HL-60 (cell line): ENCODE data around the gene CELF2.

Experiments used
- GABPA ChIP-seq: IDR thresholded peaks from 2 replicates; pipeline ENCODE4 v1.6.1; 2012; ENCODE audit warnings: low read depth
- POLR2AphosphoS5 ChIP-seq: IDR thresholded peaks from 2 replicates; pipeline ENCODE4 v1.6.1; 2012; ENCODE audit warnings: low read depth
- TF ChIP-seq, protein P1 (sequence below): IDR thresholded peaks from one replicate; pipeline ENCODE4 v1.5.1; 2011; ENCODE audit warnings: low read length, control low read depth, inconsistent platforms; ENCODE audit not compliant: insufficient read depth

DNA sequence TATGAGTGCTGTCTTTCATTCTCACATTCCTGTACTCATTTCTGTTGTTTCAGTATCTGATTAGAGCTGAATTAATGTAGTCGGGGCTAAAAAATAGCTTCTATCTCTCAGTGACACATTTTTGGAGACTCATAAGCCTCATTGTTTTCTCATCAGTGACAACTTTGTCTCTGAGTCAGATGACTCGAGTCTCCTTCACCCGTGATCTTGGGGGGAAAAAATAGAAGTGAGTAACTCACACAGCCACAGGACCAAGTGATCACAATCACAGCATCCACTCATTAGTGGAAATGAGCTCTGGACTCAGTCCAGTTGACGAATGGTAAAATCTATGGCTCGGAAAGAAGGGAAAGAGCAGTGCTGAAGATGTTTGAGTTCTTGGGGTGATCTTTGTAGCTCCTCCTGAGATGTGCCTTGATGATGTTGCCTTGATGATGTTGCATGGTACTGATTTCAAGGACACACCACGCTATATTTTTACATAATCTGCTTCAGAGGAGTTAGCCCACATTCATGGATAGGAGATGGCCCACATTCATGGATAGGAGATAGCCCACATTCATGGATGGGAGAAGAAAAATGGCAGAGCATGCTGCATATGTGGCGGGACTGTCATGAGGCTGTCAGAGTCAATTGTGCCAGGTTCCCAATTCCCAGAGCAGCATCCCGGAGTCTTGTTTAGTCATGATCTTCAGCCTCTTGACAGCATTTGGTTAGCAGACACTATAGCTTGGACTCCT is 214.7 kb downstream of the CELF2 start:
- TF ChIP-seq GABPA (no peak), POLR2AphosphoS5 (no peak)
- TF ChIP-seq, protein P1, sequence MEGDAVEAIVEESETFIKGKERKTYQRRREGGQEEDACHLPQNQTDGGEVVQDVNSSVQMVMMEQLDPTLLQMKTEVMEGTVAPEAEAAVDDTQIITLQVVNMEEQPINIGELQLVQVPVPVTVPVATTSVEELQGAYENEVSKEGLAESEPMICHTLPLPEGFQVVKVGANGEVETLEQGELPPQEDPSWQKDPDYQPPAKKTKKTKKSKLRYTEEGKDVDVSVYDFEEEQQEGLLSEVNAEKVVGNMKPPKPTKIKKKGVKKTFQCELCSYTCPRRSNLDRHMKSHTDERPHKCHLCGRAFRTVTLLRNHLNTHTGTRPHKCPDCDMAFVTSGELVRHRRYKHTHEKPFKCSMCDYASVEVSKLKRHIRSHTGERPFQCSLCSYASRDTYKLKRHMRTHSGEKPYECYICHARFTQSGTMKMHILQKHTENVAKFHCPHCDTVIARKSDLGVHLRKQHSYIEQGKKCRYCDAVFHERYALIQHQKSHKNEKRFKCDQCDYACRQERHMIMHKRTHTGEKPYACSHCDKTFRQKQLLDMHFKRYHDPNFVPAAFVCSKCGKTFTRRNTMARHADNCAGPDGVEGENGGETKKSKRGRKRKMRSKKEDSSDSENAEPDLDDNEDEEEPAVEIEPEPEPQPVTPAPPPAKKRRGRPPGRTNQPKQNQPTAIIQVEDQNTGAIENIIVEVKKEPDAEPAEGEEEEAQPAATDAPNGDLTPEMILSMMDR, result no peak
